HL-60/S4 treated with phorbol 12-myristate 13-acetate at 8.2 ng/mL for 4 days and 3 days (cell line): ENCODE results near the gene ACTN1.

ENCODE experiments used
- in situ Hi-C: fragments of 300-500 bp; cut with MboI; formaldehyde crosslinking; loops from 2 replicates; pipeline ENCODE4 v1.15.0; 2022; ENCODE audit warnings: low sequenced_read_pairs

ACTN1 gene

DNA sequence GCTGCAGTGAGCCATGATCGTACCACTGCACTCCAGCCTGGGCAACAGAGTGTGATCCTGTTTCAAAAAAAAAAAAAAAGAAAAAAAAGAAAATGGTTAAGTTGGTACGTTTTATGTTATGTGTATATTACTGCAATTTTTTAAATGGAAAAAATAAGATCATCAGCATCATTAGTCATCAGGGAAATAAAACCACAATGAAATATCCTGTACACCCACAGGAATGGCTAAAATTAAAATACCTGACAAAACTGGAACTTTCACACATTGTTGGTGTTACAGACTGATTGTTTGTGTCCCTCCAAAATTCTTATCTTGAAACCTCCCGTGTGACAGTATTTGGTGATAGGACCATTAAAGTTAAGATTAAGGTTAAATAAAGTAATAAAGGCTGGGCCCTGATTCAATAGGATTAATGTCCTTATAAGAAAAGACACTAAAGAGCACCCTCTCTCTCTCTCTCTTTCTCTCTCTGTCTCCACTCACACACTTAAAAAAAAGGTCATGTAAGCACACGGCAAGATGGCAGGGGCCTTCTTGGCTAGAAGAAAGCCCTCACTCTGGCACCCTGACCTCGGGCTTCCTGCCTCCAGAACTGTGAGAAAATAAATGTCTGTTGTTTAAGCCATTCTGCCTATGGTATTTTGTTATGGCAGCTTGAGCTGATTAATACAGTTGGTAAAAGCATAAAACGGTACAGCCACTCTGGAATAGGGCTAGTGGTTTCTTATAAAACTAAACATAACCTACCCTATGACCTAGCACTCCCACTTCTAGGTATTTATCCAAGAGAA lies 137.9 kb downstream of the ACTN1 start:
- in situ Hi-C loops, result loop anchor here (25.0 kb wide), 1 partner anchor 904 kb away; no protein-coding TSS in a partner anchor

DNA sequence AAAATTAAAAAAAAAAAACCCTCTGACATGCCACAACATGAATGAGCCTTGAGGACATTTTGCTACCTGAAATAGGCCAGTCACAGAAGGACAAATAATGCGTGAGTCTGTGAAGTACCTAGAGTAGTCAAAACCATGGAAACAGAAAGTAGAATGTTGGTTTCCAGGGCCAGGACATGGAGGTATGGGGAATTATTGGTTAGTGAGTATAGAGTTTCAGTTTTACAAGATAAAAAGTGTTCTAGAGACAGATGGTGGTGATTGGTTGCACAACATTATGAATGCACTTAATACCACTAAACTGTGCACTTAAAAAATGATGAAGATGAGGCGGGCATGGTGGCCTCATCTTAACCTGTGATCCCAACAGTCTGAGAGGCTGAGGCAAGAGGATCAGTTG lies 138.6 kb downstream of the ACTN1 start:
- in situ Hi-C loops, result loop anchor here (25.0 kb wide), 1 partner anchor 903 kb away; no protein-coding TSS in a partner anchor

DNA sequence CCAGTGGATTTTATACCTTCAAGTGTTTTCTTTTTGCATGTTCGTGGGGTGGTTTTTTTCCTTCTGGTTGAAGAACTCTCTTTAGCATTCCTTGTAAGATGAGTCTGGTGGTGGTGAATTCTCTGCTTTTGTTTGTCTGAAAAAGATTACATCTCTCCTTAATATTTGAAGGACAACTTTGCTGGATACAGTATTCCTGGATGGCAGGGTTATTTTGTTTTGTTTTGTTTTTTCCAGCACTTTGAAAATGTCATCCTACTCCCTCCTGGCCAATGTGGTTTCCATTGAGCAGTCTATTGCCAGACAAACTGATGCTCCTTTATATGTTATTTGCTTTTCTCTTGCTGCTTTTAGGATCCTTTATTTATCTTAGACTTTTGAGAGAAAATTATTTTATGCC lies 143.0 kb downstream of the ACTN1 start:
- in situ Hi-C loops, result loop anchor here (25.0 kb wide), 1 partner anchor 899 kb away; no protein-coding TSS in a partner anchor

DNA sequence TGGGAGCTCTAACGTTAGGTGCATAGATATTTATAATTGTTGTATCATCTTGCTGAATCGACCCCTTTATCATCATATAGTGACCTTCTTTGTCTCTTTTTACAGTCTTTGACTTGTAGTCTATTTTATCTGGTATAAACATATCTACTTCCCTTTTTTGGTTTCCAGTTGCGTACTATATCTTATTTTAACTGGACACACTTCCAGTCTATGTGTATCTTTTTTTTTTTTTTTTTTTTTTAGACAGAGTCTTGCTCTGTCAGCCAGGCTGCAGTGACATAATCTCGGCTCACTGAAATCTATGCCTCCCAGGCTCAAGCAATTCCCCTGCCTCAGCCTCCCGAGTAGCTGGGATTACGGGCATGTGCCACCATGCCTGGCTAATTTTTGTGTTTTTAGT lies 144.3 kb downstream of the ACTN1 start:
- in situ Hi-C loops, result loop anchor here (25.0 kb wide), 1 partner anchor 898 kb away; no protein-coding TSS in a partner anchor

DNA sequence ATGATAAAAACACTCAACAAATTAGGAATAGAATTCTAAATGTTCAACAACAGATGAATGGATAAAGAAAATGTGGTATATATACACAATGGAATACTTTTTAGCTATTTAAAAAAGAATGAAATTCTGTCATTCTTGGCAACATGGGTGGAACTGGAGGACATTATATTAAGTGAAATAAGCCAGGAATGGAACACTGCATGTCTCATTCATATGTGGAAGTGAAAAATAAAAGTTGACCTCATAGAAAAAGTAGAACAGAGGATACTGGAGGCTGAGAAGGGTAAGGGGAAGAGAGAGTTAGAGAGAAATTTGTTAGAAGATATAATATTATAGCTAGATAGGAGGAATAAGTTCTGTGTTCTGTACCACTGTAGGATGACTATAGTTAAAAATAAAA lies 150.4 kb downstream of the ACTN1 start:
- in situ Hi-C loops, result loop anchor here (25.0 kb wide), 1 partner anchor 891 kb away; no protein-coding TSS in a partner anchor

DNA sequence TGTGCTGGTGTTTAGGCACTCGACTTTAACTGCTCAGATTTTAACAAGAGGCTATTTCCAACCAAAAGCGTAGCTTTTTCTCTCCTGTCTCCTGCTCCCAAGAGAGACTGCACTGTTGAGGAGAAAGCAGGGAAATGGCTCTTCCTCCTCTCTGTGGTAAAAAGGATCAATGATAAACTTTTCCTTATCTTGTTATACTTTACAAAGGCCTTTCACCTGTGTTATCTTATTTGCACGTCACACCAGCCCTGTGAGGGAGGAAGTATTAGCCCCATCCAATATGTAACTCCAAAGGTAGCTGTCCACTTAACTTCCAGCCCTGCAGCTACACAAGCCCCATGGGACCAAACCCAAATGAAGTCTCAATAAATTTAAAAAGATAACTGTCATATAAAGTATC lies 153.4 kb downstream of the ACTN1 start:
- in situ Hi-C loops, result loop anchor here (25.0 kb wide), 1 partner anchor 888 kb away; no protein-coding TSS in a partner anchor

DNA sequence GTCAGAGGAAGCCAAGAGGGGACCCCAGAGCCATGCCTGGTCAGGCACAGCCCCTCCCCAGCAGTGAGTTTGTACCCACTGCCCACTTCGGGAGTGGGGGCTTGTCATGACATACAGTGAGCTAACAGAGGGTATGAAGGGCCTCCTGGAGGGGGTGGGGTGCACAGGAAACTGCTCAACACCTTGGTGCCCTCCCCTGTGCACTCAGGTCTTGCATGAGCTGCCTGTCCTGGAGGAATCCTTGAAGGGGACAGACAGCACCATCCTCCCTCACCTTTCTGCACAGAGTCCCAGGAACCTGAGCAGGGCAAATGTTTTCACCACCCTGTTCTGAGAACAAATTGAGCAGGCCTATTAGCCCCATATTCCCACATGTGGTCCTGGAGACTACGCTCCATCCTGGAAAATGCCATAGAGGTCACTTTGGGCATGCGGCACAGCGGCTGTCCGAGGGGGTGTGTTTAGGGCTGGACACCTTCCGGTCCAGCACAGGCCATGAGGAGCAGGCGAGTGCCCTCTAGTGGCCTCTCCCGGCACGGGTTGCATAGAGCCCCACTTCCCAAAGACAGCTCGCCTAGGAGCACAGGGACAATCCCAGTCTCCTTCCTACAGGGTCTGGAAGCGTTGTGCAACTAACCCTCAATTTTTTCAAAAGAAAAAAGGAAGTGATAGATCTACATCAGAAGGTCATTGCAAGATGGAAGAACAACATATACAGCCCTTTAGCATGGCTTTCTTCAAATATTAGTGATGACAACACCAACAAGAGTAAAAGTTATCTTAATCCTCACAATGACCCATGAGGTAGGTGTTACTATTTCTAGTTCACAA lies 154.4 kb downstream of the ACTN1 start:
- in situ Hi-C loops, result loop anchor here (25.0 kb wide), 2 partner anchors 587 to 887 kb away; no protein-coding TSS in a partner anchor

DNA sequence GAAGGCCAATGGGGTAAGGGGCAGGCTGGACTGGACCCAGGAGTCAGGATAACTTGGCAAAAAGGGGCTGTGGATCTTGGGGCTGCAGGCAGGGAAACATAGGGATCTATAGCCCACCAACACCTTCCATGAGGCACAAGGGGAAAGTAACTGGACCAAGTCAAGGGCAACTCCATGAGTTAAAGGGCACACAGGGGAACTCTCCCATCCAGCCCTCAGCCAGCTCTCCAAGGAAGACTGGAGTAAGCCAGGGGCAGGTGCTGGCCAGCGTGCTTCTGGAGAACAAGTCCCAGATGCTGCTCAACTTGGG lies 154.9 kb downstream of the ACTN1 start:
- in situ Hi-C loops, result loop anchor here (25.0 kb wide), 1 partner anchor 587 kb away; no protein-coding TSS in a partner anchor
